ENCODE results near the gene DGKG.

DGKG gene

DNA sequence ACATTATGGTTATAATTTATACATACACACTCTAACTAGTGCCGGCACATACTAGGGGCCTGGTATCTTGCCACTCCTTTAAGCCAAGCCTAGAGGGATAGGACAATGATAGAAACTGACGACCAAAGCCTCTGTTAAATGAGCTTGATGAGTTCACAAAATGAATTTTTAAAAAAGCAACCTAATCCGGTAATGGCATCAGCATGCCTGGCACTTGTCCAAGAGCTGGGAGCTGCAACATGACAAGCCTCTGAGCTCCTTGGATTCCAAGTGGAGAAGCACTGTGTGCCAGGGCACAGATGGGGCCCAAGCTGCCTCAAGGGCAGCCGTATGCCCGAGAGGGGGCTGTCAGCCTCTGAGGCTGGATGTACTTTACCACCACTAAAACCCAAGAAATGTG is 262.9 kb downstream of the DGKG start:
- DNase-seq = no peak

DNA sequence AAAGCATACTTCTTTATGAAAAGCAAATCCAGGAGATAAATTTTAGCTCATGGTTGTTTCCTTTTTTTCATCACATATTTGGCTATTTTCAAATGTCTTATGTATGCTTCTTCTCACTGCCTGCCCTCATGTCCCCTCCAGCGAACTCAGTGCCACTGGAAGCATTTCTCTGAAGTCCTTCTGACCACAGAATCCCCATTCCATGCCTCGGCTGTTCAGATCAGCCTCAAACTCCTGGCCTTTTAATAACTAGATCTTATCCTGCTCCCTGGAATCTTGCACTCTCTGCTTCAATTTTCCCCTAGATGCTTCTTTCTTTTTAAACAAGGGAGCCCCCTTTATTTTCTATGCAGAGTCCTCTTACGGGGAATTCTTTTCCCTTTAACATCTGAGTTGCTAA is 263.3 kb downstream of the DGKG start:
- no peak for DNase-seq

DNA sequence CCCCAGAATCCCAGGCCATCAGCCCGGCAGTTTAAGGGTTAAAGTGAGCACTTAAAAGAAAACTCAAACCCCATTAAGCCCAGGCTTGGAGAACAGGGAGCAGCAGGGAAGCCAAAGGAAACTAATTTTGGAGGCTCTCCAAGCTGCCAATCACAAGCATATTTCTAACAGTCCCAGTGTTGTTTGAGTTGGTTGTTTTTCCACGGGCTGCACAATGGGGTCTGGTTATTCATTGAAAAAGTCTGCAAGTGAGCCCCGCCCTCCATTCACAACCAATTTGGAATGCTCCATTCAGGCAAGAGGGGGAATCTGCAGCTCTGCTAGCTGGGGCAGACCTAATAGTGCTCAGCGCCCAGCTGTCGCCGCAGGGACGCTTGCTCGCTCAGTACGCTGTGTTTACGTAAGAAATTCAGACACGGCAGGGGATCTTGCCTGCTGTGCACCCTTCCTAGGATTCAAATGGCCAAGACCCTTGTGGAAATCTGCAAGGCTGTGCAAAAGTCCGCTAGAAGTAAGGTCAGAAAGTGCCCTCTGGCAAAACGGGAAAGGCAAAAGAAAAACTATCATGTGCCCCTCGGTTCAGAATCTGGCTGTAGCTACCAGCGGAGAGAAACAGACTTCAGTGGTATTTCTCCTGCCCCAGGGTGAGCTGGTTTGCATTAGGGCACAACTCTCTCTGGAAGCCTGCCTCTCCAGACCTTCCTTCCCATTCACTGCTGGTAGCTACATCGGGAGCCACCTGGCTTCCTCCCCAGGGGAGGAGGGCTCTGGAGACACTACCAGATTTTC is 264.2 kb downstream of the DGKG start:
- DNase-seq = no peak

DNA sequence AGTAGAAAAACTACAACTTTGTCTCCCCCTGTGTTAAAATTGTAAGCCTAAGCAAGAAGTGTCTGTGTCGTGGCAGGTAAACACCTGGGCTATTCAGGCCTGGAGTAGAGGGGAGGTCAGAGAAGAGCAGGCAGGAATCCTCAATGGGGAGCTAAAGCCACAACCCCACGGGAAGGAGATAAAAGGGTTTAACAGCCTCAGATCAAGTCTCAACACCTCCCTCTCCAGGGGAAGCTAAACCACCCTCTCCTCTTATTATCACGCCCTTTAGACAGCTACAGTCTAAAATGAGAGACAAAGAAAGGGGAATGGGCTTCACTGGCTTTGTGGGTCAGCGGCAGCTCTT is 264.7 kb downstream of the DGKG start:
- no peak for DNase-seq
